ENCODE measurements around the gene HMCN1.

Gene HMCN1

GRCh38 chr1:186104459-186104858, 370.3 kb downstream of the HMCN1 start:
- H3K4me2 ChIP-seq (ENCODE audit: low read length): no peak overlapping the region
- H3K4me1 ChIP-seq (ENCODE audit: control insufficient read depth, low read length): peaks cover 6% of the 10 kb centered on the region; the same call in 1 of the 2 replicates
- H3K4me3 ChIP-seq (ENCODE audit: low read length): no peak overlapping the region
- no peaks in the 10 kb centered on the region for H3K9me2 ChIP-seq (replicated peaks; ENCODE audit: control insufficient read depth, low read length)
- no peaks in the 10 kb centered on the region for H3F3A ChIP-seq (ENCODE audit: control insufficient read depth, insufficient read depth)
- no peaks in the 10 kb centered on the region for H4K20me1 ChIP-seq (ENCODE audit: control insufficient read depth, insufficient read depth, low read depth, low read length)
- H3K27ac ChIP-seq (ENCODE audit: low read depth, low read length): no peak overlapping the region
- no peaks in the 10 kb centered on the region for H3K36me3 ChIP-seq (ENCODE audit: control insufficient read depth, low read length)
- TF ChIP-seq EZH2phosphoT487 (IDR thresholded peaks at IDR 0.05; ENCODE audit: borderline replicate concordance, low read length) (no peak), CTCF (IDR thresholded peaks at IDR 0.05; ENCODE audit: low read depth, low read length, poor library complexity, severe bottlenecking) (no peak)
- H3K27me3 ChIP-seq (ENCODE audit: control insufficient read depth, low read length): no peaks in the 10 kb centered on the region
- no peaks in the 10 kb centered on the region for H3K79me2 ChIP-seq (ENCODE audit: control insufficient read depth, low read length)
- H3K9me3 ChIP-seq (ENCODE audit: control insufficient read depth, insufficient read depth, low read length): no peaks in the 10 kb centered on the region

DNA sequence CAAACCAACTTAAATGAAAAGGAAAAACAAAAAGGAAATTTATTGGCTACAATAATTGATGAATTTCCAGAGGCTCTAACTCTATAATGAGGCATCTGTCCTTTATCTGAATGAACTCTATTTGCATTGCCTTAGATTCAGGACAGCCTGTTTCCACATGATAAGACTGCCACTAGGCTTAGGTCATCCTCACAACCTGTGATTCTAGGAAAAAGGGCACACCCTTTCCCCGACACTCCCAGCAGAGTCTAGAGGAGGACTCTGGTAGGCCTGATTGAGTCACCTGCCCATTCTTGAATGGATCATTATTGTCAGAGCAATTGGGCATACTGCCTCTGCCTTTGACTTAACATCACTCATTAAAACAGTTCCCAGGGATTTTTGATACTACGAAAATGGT, 378.1 kb downstream of the HMCN1 start:
- no peaks in the 10 kb centered on the region for H3K9me2 ChIP-seq (replicated peaks; ENCODE audit: control insufficient read depth, low read length)
- no peaks in the 10 kb centered on the region for H4K20me1 ChIP-seq (ENCODE audit: control insufficient read depth, insufficient read depth, low read depth, low read length)
- peaks cover 4% of the 10 kb centered on the region; the same call in 1 of the 2 replicates for H3K4me1 ChIP-seq (ENCODE audit: control insufficient read depth, low read length)
- H3K36me3 ChIP-seq (ENCODE audit: control insufficient read depth, low read length): no peaks in the 10 kb centered on the region
- no peak overlapping the region for H3K27ac ChIP-seq (ENCODE audit: low read depth, low read length)
- no peak overlapping the region for H3K4me3 ChIP-seq (ENCODE audit: low read length)
- H3K4me2 ChIP-seq (ENCODE audit: low read length): no peak overlapping the region
- no peaks in the 10 kb centered on the region for H3F3A ChIP-seq (ENCODE audit: control insufficient read depth, insufficient read depth)
- TF ChIP-seq EZH2phosphoT487 (IDR thresholded peaks at IDR 0.05; ENCODE audit: borderline replicate concordance, low read length) (no peak), CTCF (IDR thresholded peaks at IDR 0.05; ENCODE audit: low read depth, low read length, poor library complexity, severe bottlenecking) (no peak)
- no peaks in the 10 kb centered on the region for H3K79me2 ChIP-seq (ENCODE audit: control insufficient read depth, low read length)
- no peaks in the 10 kb centered on the region for H3K27me3 ChIP-seq (ENCODE audit: control insufficient read depth, low read length)
- no peaks in the 10 kb centered on the region for H3K9me3 ChIP-seq (ENCODE audit: control insufficient read depth, insufficient read depth, low read length)

DNA sequence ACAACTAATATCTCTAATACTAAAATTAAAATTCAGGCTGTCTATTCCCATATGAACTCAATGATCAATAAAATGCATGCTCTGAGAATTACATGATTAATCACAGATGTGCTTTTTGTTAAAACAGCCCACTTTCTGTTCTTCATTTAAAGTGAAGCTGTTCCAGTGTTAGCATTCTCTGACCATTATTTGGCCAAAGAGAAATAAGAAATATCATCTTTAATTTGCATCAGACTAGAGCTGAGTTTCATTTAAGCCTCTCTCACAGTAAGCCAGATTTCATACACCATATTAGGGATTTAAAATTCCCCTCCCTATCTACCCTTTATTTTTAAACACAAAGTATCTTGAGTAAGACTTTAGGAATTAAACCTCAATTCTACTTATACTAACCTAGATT, 379.3 kb downstream of the HMCN1 start:
- no peak overlapping the region for H3K4me2 ChIP-seq (ENCODE audit: low read length)
- H3K9me3 ChIP-seq (ENCODE audit: control insufficient read depth, insufficient read depth, low read length): no peaks in the 10 kb centered on the region
- no peaks in the 10 kb centered on the region for H3K27me3 ChIP-seq (ENCODE audit: control insufficient read depth, low read length)
- no peaks in the 10 kb centered on the region for H3K9me2 ChIP-seq (replicated peaks; ENCODE audit: control insufficient read depth, low read length)
- H3K79me2 ChIP-seq (ENCODE audit: control insufficient read depth, low read length): no peaks in the 10 kb centered on the region
- H3K36me3 ChIP-seq (ENCODE audit: control insufficient read depth, low read length): no peaks in the 10 kb centered on the region
- no peak overlapping the region for H3K27ac ChIP-seq (ENCODE audit: low read depth, low read length)
- TF ChIP-seq CTCF (IDR thresholded peaks at IDR 0.05; ENCODE audit: low read depth, low read length, poor library complexity, severe bottlenecking): no peak
- no peak for TF ChIP-seq EZH2phosphoT487 (IDR thresholded peaks at IDR 0.05; ENCODE audit: borderline replicate concordance, low read length)
- H4K20me1 ChIP-seq (ENCODE audit: control insufficient read depth, insufficient read depth, low read depth, low read length): no peaks in the 10 kb centered on the region
- no peak overlapping the region for H3K4me3 ChIP-seq (ENCODE audit: low read length)
- H3K4me1 ChIP-seq (ENCODE audit: control insufficient read depth, low read length): peaks cover 4% of the 10 kb centered on the region; the same call in 1 of the 2 replicates
- no peaks in the 10 kb centered on the region for H3F3A ChIP-seq (ENCODE audit: control insufficient read depth, insufficient read depth)

DNA sequence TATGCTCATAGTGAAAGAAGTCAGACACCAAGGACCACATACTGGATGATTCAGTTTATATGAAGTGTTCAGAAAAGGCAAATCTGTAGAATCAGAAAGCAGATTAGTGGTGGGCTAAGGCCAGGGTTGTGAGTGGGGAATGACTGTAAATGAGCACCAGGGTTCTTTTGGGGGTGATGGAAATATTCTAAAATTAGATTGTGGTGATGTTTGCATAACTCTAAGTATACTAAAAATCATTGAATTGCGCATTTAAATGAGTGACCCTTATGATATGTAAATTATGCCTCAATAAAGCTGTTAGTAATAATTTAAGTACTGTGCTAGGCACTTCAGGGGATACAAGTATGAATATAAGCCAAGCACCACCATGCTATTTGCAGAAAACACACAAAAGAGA, 384.5 kb downstream of the HMCN1 start:
- Histone ChIP-seq H3K4me2 (ENCODE audit: low read length) (no peak overlapping the region), H3K9me3 (ENCODE audit: control insufficient read depth, insufficient read depth, low read length) (no peaks in the 10 kb centered on the region), H3F3A (ENCODE audit: control insufficient read depth, insufficient read depth) (no peaks in the 10 kb centered on the region), H3K36me3 (ENCODE audit: control insufficient read depth, low read length) (no peaks in the 10 kb centered on the region), H3K4me1 (ENCODE audit: control insufficient read depth, low read length) (no peaks in the 10 kb centered on the region), H3K79me2 (ENCODE audit: control insufficient read depth, low read length) (no peaks in the 10 kb centered on the region), H3K27me3 (ENCODE audit: control insufficient read depth, low read length) (no peaks in the 10 kb centered on the region), H4K20me1 (ENCODE audit: control insufficient read depth, insufficient read depth, low read depth, low read length) (no peaks in the 10 kb centered on the region), H3K9me2 (replicated peaks; ENCODE audit: control insufficient read depth, low read length) (no peaks in the 10 kb centered on the region), H3K4me3 (ENCODE audit: low read length) (no peak overlapping the region), H3K27ac (ENCODE audit: low read depth, low read length) (no peak overlapping the region)
- TF ChIP-seq EZH2phosphoT487 (IDR thresholded peaks at IDR 0.05; ENCODE audit: borderline replicate concordance, low read length) (no peak), CTCF (IDR thresholded peaks at IDR 0.05; ENCODE audit: low read depth, low read length, poor library complexity, severe bottlenecking) (no peak)

All from DOHH2 (cell line).